ENCODE results near the gene SCG3.

The SCG3 gene

GRCh38 chr15:51678096-51678495 is 3.2 kb upstream of the SCG3 start:
- no peak for DNase-seq (ENCODE audit: low read depth in 2 of 2)

GRCh38 chr15:51680321-51680720 is 982 bp upstream of the SCG3 start:
- no peak for DNase-seq (ENCODE audit: low read depth in 2 of 2)

- no peak for DNase-seq (ENCODE audit: low read depth in 2 of 2)
These were observed 6.3 kb downstream of the SCG3 start for GRCh38 chr15:51687565-51687964.

GRCh38 chr15:51688863-51689262 is 7.6 kb downstream of the SCG3 start:
- DNase-seq (ENCODE audit: low read depth in 2 of 2): no peak

GRCh38 chr15:51692154-51692553 is 10.9 kb downstream of the SCG3 start:
- no peak for DNase-seq (ENCODE audit: low read depth in 2 of 2)

GRCh38 chr15:51696566-51696965 is 15.3 kb downstream of the SCG3 start:
- DNase-seq (ENCODE audit: low read depth in 2 of 2): no peak

GRCh38 chr15:51697163-51697562 is 15.9 kb downstream of the SCG3 start:
- DNase-seq (ENCODE audit: low read depth in 2 of 2): no peak

GRCh38 chr15:51699373-51699772 is 18.1 kb downstream of the SCG3 start:
- no peak for DNase-seq (ENCODE audit: low read depth in 2 of 2)

GRCh38 chr15:51702710-51703109 is 21.4 kb downstream of the SCG3 start:
- DNase-seq (ENCODE audit: low read depth in 2 of 2): no peak

- DNase-seq (ENCODE audit: low read depth in 2 of 2): no peak
These were observed 25.0 kb downstream of the SCG3 start for GRCh38 chr15:51706291-51706690.

- no peak for DNase-seq (ENCODE audit: low read depth in 2 of 2)
These were observed 25.8 kb downstream of the SCG3 start for GRCh38 chr15:51706926-51707608.

GRCh38 chr15:51708013-51708412 is 26.7 kb downstream of the SCG3 start:
- DNase-seq (ENCODE audit: low read depth in 2 of 2): no peak

GRCh38 chr15:51709031-51709430 is 27.7 kb downstream of the SCG3 start:
- no peak for DNase-seq (ENCODE audit: low read depth in 2 of 2)

GRCh38 chr15:51714162-51714561 is 32.9 kb downstream of the SCG3 start:
- DNase-seq (ENCODE audit: low read depth in 2 of 2): no peak

- DNase-seq (ENCODE audit: low read depth in 2 of 2): no peak
These were observed 33.6 kb downstream of the SCG3 start for GRCh38 chr15:51714911-51715310.

GRCh38 chr15:51718219-51718618 is 36.9 kb downstream of the SCG3 start:
- DNase-seq (ENCODE audit: low read depth in 2 of 2): no peak

GRCh38 chr15:51718746-51719145 is 37.4 kb downstream of the SCG3 start:
- no peak for DNase-seq (ENCODE audit: low read depth in 2 of 2)

GRCh38 chr15:51720201-51720995 is 39.1 kb downstream of the SCG3 start:
- DNase-seq (ENCODE audit: low read depth in 2 of 2): no peak

- DNase-seq (ENCODE audit: low read depth in 2 of 2): no peak
These were observed 40.1 kb downstream of the SCG3 start for GRCh38 chr15:51721199-51721960.

- no peak for DNase-seq (ENCODE audit: low read depth in 2 of 2)
These were observed 42.9 kb downstream of the SCG3 start for GRCh38 chr15:51724199-51724598.

GRCh38 chr15:51724673-51725072 is 43.4 kb downstream of the SCG3 start:
- DNase-seq (ENCODE audit: low read depth in 2 of 2): no peak

- DNase-seq (ENCODE audit: low read depth in 2 of 2): no peak
These were observed 45.2 kb downstream of the SCG3 start for GRCh38 chr15:51726302-51727073.

Measured in stimulated activated CD4-positive, alpha-beta T cell treated with anti-CD3 and anti-CD28 coated beads, Interleukin-4, amount 100 ng/mL, for 48 hours (primary cell).